ENCODE results near the gene MXD1. TPM values are rescaled to one million over a fixed set of nuclear protein-coding genes. Genes with fewer than 3 reads are reported as not detected.

The MXD1 gene
- total and polyA plus RNA-seq, 9 of the 15 experiments (the other 6 are each of a cell fraction or from before 2014, with no cell fraction given) = 6.7 to 35.9 (median 11.0) TPM

DNA sequence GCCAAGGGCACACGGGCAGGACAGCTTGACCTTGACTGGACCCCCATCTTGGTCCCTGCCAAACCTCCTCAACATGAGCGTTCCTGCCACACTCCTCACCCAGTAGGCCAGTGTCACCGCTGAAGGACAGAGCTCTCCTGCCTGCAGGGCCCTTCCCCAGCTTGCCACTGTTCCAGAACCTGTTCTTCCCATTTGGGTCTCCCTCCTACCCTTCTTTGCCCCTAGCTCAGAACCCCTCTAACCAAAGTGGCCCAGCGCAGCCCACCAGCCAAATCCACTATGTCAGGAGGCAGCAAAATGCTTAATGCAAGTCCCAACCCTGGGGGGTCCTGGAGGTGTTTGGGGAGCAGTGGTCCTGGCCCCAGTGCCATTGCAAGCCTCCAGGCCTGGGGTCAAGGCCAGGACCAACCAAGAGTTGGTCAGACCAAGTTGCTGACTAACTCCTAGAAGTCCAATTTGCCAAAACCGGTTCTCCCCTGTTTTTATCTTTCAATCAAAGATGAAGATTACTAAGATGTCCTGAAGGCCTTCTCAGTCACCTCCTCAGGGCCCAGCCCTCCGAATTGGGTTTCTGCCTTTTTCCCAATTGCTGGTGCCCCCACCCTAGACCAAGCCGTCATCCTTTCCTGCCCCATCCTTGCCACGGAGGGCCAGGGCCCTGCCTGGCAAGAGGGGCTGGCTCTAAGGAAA lies 51.0 kb downstream of the MXD1 start (continued):
- TF ChIP-seq, protein P1, sequence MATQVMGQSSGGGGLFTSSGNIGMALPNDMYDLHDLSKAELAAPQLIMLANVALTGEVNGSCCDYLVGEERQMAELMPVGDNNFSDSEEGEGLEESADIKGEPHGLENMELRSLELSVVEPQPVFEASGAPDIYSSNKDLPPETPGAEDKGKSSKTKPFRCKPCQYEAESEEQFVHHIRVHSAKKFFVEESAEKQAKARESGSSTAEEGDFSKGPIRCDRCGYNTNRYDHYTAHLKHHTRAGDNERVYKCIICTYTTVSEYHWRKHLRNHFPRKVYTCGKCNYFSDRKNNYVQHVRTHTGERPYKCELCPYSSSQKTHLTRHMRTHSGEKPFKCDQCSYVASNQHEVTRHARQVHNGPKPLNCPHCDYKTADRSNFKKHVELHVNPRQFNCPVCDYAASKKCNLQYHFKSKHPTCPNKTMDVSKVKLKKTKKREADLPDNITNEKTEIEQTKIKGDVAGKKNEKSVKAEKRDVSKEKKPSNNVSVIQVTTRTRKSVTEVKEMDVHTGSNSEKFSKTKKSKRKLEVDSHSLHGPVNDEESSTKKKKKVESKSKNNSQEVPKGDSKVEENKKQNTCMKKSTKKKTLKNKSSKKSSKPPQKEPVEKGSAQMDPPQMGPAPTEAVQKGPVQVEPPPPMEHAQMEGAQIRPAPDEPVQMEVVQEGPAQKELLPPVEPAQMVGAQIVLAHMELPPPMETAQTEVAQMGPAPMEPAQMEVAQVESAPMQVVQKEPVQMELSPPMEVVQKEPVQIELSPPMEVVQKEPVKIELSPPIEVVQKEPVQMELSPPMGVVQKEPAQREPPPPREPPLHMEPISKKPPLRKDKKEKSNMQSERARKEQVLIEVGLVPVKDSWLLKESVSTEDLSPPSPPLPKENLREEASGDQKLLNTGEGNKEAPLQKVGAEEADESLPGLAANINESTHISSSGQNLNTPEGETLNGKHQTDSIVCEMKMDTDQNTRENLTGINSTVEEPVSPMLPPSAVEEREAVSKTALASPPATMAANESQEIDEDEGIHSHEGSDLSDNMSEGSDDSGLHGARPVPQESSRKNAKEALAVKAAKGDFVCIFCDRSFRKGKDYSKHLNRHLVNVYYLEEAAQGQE (IDR thresholded peaks at IDR 0.05; ENCODE audit: borderline replicate concordance) = peak; percentile 73
- TF ChIP-seq, protein P1 (CRISPR knock-in tag; IDR thresholded peaks at IDR 0.05; ENCODE audit: low read depth) = no peak

All from K562 (cell line).